ENCODE data around the gene SLC22A7.

- TF ChIP-seq CTCF (optimal IDR thresholded peaks at IDR 0.05 in 1 of 3, IDR thresholded peaks at IDR 0.05 in 1 of 3, conservative IDR thresholded peaks at IDR 0.05 in 1 of 3; ENCODE audit: extremely low read depth in 1 of 3, insufficient read depth in 2 of 3, low read length in 3 of 3) (no peak), EZH2 (IDR thresholded peaks at IDR 0.05; ENCODE audit: low read length) (peak; percentile 21)
Observed at GRCh38 chr6:43285832-43286231, 12.2 kb upstream of the SLC22A7 start.
